Endothelial cell of umbilical vein (primary cell): Measurements from ENCODE around the gene CTTN. TPM values are rescaled to one million over a fixed set of nuclear protein-coding genes. Genes with fewer than 3 reads are reported as not detected.

Source experiments
- BruUV-seq: library from RNA; stranded (reverse); fragments of 400-500 nt; replicated peaks from 2 replicates; lab custom pipeline; 2021; lab: Mats Ljungman, UMichigan
- CTCF ChIA-PET: fragments of 300-600, 350-600 bp; sonication (Branson Sonifier 250); formaldehyde crosslinking; loops from one replicate; lab custom pipeline; 2021; ENCODE audit warnings: antibody characterized with exemption, inconsistent platforms; lab: Charles Lee
- POLR2A ChIA-PET: fragments of 300-600, 350-600 bp; sonication (Branson Sonifier 250); formaldehyde crosslinking; loops from one replicate; lab custom pipeline; 2021; ENCODE audit warnings: antibody characterized with exemption, inconsistent platforms; lab: Charles Lee
- DNase-seq: peaks from one replicate; pipeline ENCODE4 v3.0.0-alpha.2; 2011; ENCODE audit warnings: low read depth, low spot score
- FAIRE-seq: peaks from 2 replicates; lab custom pipeline; 2011; peaks lifted over from hg19 to GRCh38; lab: Jason Lieb, UNC
- H2AFZ ChIP-seq: 2 replicates; pipeline ENCODE4 v1.6.0; 2012; ENCODE audit warnings: low read depth, low read length, control low read depth, inconsistent platforms
- H3K27ac ChIP-seq: 2 replicates; pipeline ENCODE4 v1.5.1; 2011; ENCODE audit warnings: low read depth, mild to moderate bottlenecking, control low read depth, low read length, moderate library complexity; ENCODE audit not compliant: insufficient read depth
- H3K27me3 ChIP-seq, 2 experiments: 2 replicates each; pipeline versions ENCODE4 v1.6.0 to v1.6.1; 2011; ENCODE audit warnings: low read length in 2 of 2, mixed read lengths in 1 of 2; ENCODE audit not compliant: control insufficient read depth in 2 of 2, insufficient read depth in 2 of 2
- H3K36me3 ChIP-seq, 2 experiments: 2 replicates in 1 of 2; 3 replicates in 1 of 2; pipeline ENCODE4 v1.5.1; 2011; ENCODE audit warnings: low read length in 2 of 2, mild to moderate bottlenecking in 1 of 2, moderate library complexity in 1 of 2; ENCODE audit not compliant: control insufficient read depth in 2 of 2, insufficient read depth in 2 of 2; ENCODE audit errors: extremely low read depth in 1 of 2
- H3K4me1 ChIP-seq: 3 replicates; pipeline ENCODE4 v1.5.1; 2011; ENCODE audit warnings: mild to moderate bottlenecking, low read length; ENCODE audit not compliant: control insufficient read depth, insufficient read depth; ENCODE audit errors: extremely low read depth
- H3K4me2 ChIP-seq: 2 replicates; pipeline ENCODE4 v1.6.1; 2011; ENCODE audit warnings: low read length, control low read depth, mixed read lengths; ENCODE audit not compliant: insufficient read depth
- H3K4me3 ChIP-seq, 3 experiments: fragments of 200-600 bp in 1 of 3; sonication (generic), shearing (Covaris generic) in 1 of 3; replicated peaks in 1 of 3; 2 replicates each; pipeline ENCODE4 v1.5.1; 2011 to 2016; ENCODE audit warnings: control low read depth in 3 of 3, low read length in 3 of 3, mild to moderate bottlenecking in 2 of 3, inconsistent platforms in 1 of 3, low read depth in 1 of 3, moderate library complexity in 1 of 3; ENCODE audit not compliant: insufficient read depth in 1 of 3
- H3K79me2 ChIP-seq: 2 replicates; pipeline ENCODE4 v1.6.0; 2012; ENCODE audit warnings: low read length, inconsistent platforms; ENCODE audit not compliant: control insufficient read depth, insufficient read depth
- H3K9ac ChIP-seq: replicated peaks from 2 replicates; pipeline ENCODE3; 2011; ENCODE audit warnings: low read length, control low read depth; ENCODE audit not compliant: insufficient read depth; ENCODE audit errors: extremely low read depth
- H3K9me1 ChIP-seq: replicated peaks from 3 replicates; pipeline ENCODE4 v1.6.0; 2011; ENCODE audit warnings: mild to moderate bottlenecking, low read length; ENCODE audit not compliant: control insufficient read depth, insufficient read depth; ENCODE audit errors: extremely low read depth
- H3K9me3 ChIP-seq: replicated peaks from 2 replicates; pipeline ENCODE4 v1.5.1; 2012; ENCODE audit warnings: low read length, inconsistent platforms; ENCODE audit not compliant: control insufficient read depth, insufficient read depth
- H4K20me1 ChIP-seq: replicated peaks from 2 replicates; pipeline ENCODE3; 2011; ENCODE audit warnings: mild to moderate bottlenecking, low read length; ENCODE audit not compliant: control insufficient read depth, insufficient read depth; ENCODE audit errors: extremely low read depth
- CTCF ChIP-seq, 2 donors: IDR thresholded peaks; 1 replicate in 1 of 2; 2 replicates in 1 of 2; pipeline ENCODE4 v1.5.1; 2011; ENCODE audit warnings: low read length in 2 of 2, mild to moderate bottlenecking in 2 of 2, moderate library complexity in 2 of 2, control low read depth in 1 of 2, inconsistent platforms in 1 of 2, low read depth in 1 of 2; ENCODE audit not compliant: insufficient read depth in 1 of 2; ENCODE audit errors: extremely low read depth in 1 of 2
- EZH2 ChIP-seq: IDR thresholded peaks from 2 replicates; pipeline ENCODE4 v1.6.1; 2012; ENCODE audit warnings: borderline replicate concordance, low read depth, mild to moderate bottlenecking, moderate library complexity, low read length, inconsistent platforms; ENCODE audit not compliant: severe bottlenecking
- FOS ChIP-seq: IDR thresholded peaks from 2 replicates; pipeline ENCODE4 v1.6.1; 2011; ENCODE audit warnings: mild to moderate bottlenecking, low read length, moderate library complexity, borderline replicate concordance; ENCODE audit not compliant: insufficient read depth
- GATA2 ChIP-seq: IDR thresholded peaks from 2 replicates; pipeline ENCODE4 v1.7.0; 2011; ENCODE audit warnings: low read depth, mild to moderate bottlenecking, moderate library complexity, mixed read lengths, low read length; ENCODE audit not compliant: insufficient read length, insufficient read depth
- JUN ChIP-seq: IDR thresholded peaks from 2 replicates; pipeline ENCODE4 v1.6.1; 2011; ENCODE audit warnings: borderline replicate concordance, low read depth; ENCODE audit not compliant: insufficient read length, insufficient read depth
- MYC ChIP-seq: IDR thresholded peaks from one replicate; pipeline ENCODE4 v1.6.1; 2011; ENCODE audit warnings: mild to moderate bottlenecking, low read depth, low read length
- POLR2A ChIP-seq: IDR thresholded peaks from 2 replicates; pipeline ENCODE4 v1.6.1; 2012; ENCODE audit warnings: low read depth, mild to moderate bottlenecking, control low read depth, low read length
- POLR2AphosphoS5 ChIP-seq: IDR thresholded peaks from 2 replicates; pipeline ENCODE4 v1.6.1; 2012; ENCODE audit warnings: low read depth, mild to moderate bottlenecking, control low read depth, low read length, moderate library complexity; ENCODE audit not compliant: insufficient read depth
- dilution Hi-C: fragments of 300-500 bp; cut with MboI; formaldehyde crosslinking; loops from one replicate; pipeline ENCODE4 v1.15.0; 2019; ENCODE audit warnings: low sequenced_read_pairs; ENCODE audit not compliant: extremely low pct_ligation_motif_present
- intact Hi-C: fragments of 100-400 bp; cut with micrococcal nuclease; formaldehyde crosslinking; loops from one replicate; pipeline ENCODE4 v1.10.0; 2022
- polyA plus RNA-seq, 4 experiments: library from polyadenylated mRNA; depleted of rRNA in 3 of 4; stranded (reverse) in 3 of 4; unstranded in 1 of 4; fragments of >200 nt; gene quantifications; 2 replicates each; pipeline versions ENCODE4 v1.2.1 to v1.2.3, GENCODE V29; 2011 to 2012; ENCODE audit warnings: missing spikeins in 1 of 4
- total RNA-seq: library from RNA; stranded (reverse); gene quantifications from 2 replicates; pipeline ENCODE4 v1.2.3, GENCODE V29; 2021
- TF ChIP-seq, protein P1 (sequence below): IDR thresholded peaks from 2 replicates; pipeline ENCODE4 v1.6.1; 2011; ENCODE audit not compliant: insufficient read depth, insufficient read length

Gene CTTN
- total and polyA plus RNA-seq, 2 donors (not counting 3 experiments of a cell fraction or from before 2014, with no cell fraction given) = 161 to 330 TPM

- intact Hi-C loops = loop anchor here (5.0 kb wide), 1 partner anchor 788 kb away; the partner anchor contains the start of gene SHANK2
Observed at GRCh38 chr11:70464509-70465361, 66.4 kb downstream of the CTTN start.

More at GRCh38 chr11:70464509-70465361, 66.4 kb downstream of the CTTN start:
- no TSS peak for BruUV-seq
- Histone ChIP-seq H3K4me1 (no peaks in the 10 kb centered on the region), H3K9me3 (no peaks in the 10 kb centered on the region), H3K27me3 (no peaks in the 10 kb centered on the region), H3K79me2 (no peaks in the 10 kb centered on the region), H4K20me1 (no peaks in the 10 kb centered on the region), H3K4me2 (no peak overlapping the region), H2AFZ (no peak overlapping the region), H3K27ac (no peak overlapping the region), H3K9ac (no peak overlapping the region), H3K36me3 (no peaks in the 10 kb centered on the region), H3K4me3 (no peak overlapping the region), H3K9me1 (no peaks in the 10 kb centered on the region)
- ChIA-PET POLR2A (no interaction called here), CTCF (interaction anchor here (1.5 kb wide), 1 partner anchor 1099 kb away, joined by 7 read pairs; no protein-coding TSS in a partner anchor)
- DNase-seq (no peak), FAIRE-seq (no peak)
- TF ChIP-seq CTCF (IDR thresholded peaks at IDR 0.05; ENCODE audit: extremely low read depth in 1 of 2, insufficient read depth in 1 of 2, low read depth in 1 of 2, low read length in 2 of 2) = no peak
- TF ChIP-seq JUN = no peak
- no peak for TF ChIP-seq GATA2
- TF ChIP-seq, protein P1, sequence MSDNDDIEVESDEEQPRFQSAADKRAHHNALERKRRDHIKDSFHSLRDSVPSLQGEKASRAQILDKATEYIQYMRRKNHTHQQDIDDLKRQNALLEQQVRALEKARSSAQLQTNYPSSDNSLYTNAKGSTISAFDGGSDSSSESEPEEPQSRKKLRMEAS = no peak
- no peak for TF ChIP-seq FOS
- no peak for TF ChIP-seq POLR2AphosphoS5
- no peak for TF ChIP-seq MYC
- no peak for TF ChIP-seq EZH2
- no peak for TF ChIP-seq POLR2A
- dilution Hi-C loops = no loop called here
